IMR-90 (cell line): ENCODE results near the gene TBX1. TPM values are rescaled to one million over a fixed set of nuclear protein-coding genes. Genes with fewer than 3 reads are reported as not detected.
"Not testable (repeated sequence)": the region's sequence is repeated elsewhere in the genome, so short reads cannot be mapped to it uniquely, and the experiment has no call there.

ENCODE experiments used
- ATAC-seq: fragments of 200-7000 bp; cut with Tn5 transposase; 2 replicates; pipeline ENCODE4 v1.9.1; 2020; ENCODE audit warnings: low read depth, mild to moderate bottlenecking, moderate library complexity
- BruUV-seq: library from RNA; stranded (reverse); fragments of 400-500 nt; replicated peaks from 2 replicates; lab custom pipeline; 2021; lab: Mats Ljungman, UMichigan
- CTCF ChIA-PET: fragments of 300-600 bp; formaldehyde crosslinking; extraction: SDS; loops from one replicate; lab custom pipeline; 2021; ENCODE audit warnings: antibody characterized with exemption; lab: Yijun Ruan, JAX
- POLR2A ChIA-PET: fragments of 300-600 bp; sonication (Branson Sonifier 250); formaldehyde crosslinking; loops from one replicate; lab custom pipeline; 2022; ENCODE audit warnings: antibody characterized with exemption; ENCODE audit not compliant: unreplicated experiment; lab: Charles Lee
- DNase-seq: peaks from one replicate; pipeline ENCODE4 v3.0.0; 2013
- H2AFZ ChIP-seq: replicated peaks from 2 replicates; pipeline ENCODE3; 2013; ENCODE audit warnings: low read length, mild to moderate bottlenecking; ENCODE audit not compliant: poor library complexity
- H2AK5ac ChIP-seq: 2 replicates; pipeline ENCODE4 v1.6.1; 2013; ENCODE audit warnings: low read depth, low read length, inconsistent platforms
- H2AK9ac ChIP-seq: replicated peaks from 2 replicates; pipeline ENCODE3; 2013; ENCODE audit warnings: mild to moderate bottlenecking, low read depth, low read length, moderate library complexity; ENCODE audit not compliant: poor library complexity
- H2BK120ac ChIP-seq: 2 replicates; pipeline ENCODE4 v1.6.1; 2013; ENCODE audit warnings: low read depth, low read length, inconsistent platforms
- H2BK15ac ChIP-seq: 3 replicates; pipeline ENCODE4 v1.6.1; 2013; ENCODE audit warnings: low read depth, low read length, inconsistent platforms
- H2BK20ac ChIP-seq: 2 replicates; pipeline ENCODE4 v1.6.1; 2013; ENCODE audit warnings: low read depth, mild to moderate bottlenecking, inconsistent platforms, low read length, moderate library complexity
- H2BK5ac ChIP-seq: 2 replicates; pipeline ENCODE4 v1.6.1; 2013; ENCODE audit warnings: mild to moderate bottlenecking, low read depth, low read length, inconsistent platforms; ENCODE audit not compliant: poor library complexity, severe bottlenecking
- H3K14ac ChIP-seq: replicated peaks from 2 replicates; pipeline ENCODE4 v1.6.1; 2013; ENCODE audit warnings: low read depth, low read length, inconsistent platforms
- H3K18ac ChIP-seq: 2 replicates; pipeline ENCODE4 v1.6.1; 2013; ENCODE audit warnings: low read depth, low read length, control low read depth
- H3K23ac ChIP-seq: 2 replicates; pipeline ENCODE4 v1.6.1; 2013; ENCODE audit warnings: low read depth, low read length, inconsistent platforms
- H3K27ac ChIP-seq: 2 replicates; pipeline ENCODE4 v1.5.1; 2013; ENCODE audit warnings: mild to moderate bottlenecking, control low read depth, low read length; ENCODE audit not compliant: insufficient read depth
- H3K27me3 ChIP-seq: 2 replicates; pipeline ENCODE4 v1.6.1; 2013; ENCODE audit warnings: low read length; ENCODE audit not compliant: control insufficient read depth, insufficient read depth
- H3K36me3 ChIP-seq: 2 replicates; pipeline ENCODE4 v1.6.1; 2013; ENCODE audit warnings: low read length, mixed read lengths; ENCODE audit not compliant: control insufficient read depth, insufficient read depth
- H3K4ac ChIP-seq: 2 replicates; pipeline ENCODE4 v1.6.1; 2013; ENCODE audit warnings: low read depth, low read length, inconsistent platforms
- H3K4me1 ChIP-seq: 2 replicates; pipeline ENCODE4 v1.6.1; 2013; ENCODE audit warnings: low read length, mixed read lengths; ENCODE audit not compliant: control insufficient read depth, insufficient read depth
- H3K4me2 ChIP-seq: 2 replicates; pipeline ENCODE4 v1.6.1; 2013; ENCODE audit warnings: low read depth, mild to moderate bottlenecking, control low read depth, low read length, moderate library complexity
- H3K4me3 ChIP-seq: 2 replicates; pipeline ENCODE4 v1.5.1; 2013; ENCODE audit warnings: low read depth, mild to moderate bottlenecking, control low read depth, low read length, moderate library complexity; ENCODE audit not compliant: insufficient read depth
- H3K56ac ChIP-seq: 2 replicates; pipeline ENCODE4 v1.6.1; 2013; ENCODE audit warnings: low read length, inconsistent platforms; ENCODE audit not compliant: insufficient read depth; ENCODE audit errors: extremely low read depth
- H3K79me1 ChIP-seq, 2 experiments: 2 replicates each; pipeline ENCODE4 v1.6.1; 2013; ENCODE audit warnings: low read length in 2 of 2, inconsistent platforms in 1 of 2, low read depth in 1 of 2
- H3K9ac ChIP-seq: 2 replicates; pipeline ENCODE4 v1.6.1; 2013; ENCODE audit warnings: low read depth, low read length, control low read depth
- H3K9me1 ChIP-seq: 2 replicates; pipeline ENCODE4 v1.6.1; 2013; ENCODE audit warnings: low read length, inconsistent platforms; ENCODE audit not compliant: insufficient read depth
- H3K9me3 ChIP-seq: 2 replicates; pipeline ENCODE4 v1.6.1; 2013; ENCODE audit warnings: low read length; ENCODE audit not compliant: control insufficient read depth, insufficient read depth
- H4K20me1 ChIP-seq: 2 replicates; pipeline ENCODE4 v1.6.1; 2013; ENCODE audit warnings: low read length, inconsistent platforms; ENCODE audit not compliant: insufficient read depth
- H4K5ac ChIP-seq: 2 replicates; pipeline ENCODE4 v1.6.1; 2013; ENCODE audit warnings: mild to moderate bottlenecking, low read depth, low read length, control low read depth
- H4K8ac ChIP-seq, 2 experiments: 2 replicates each; pipeline ENCODE4 v1.6.1; 2013; ENCODE audit warnings: low read depth in 2 of 2, low read length in 2 of 2, control low read depth in 1 of 2, inconsistent platforms in 1 of 2
- H4K91ac ChIP-seq: 2 replicates; pipeline ENCODE4 v1.6.1; 2013; ENCODE audit warnings: low read depth, low read length, inconsistent platforms; ENCODE audit not compliant: insufficient read depth
- WGBS, 2 experiments: methylation state at CpG; one replicate each; pipeline versions ENCODE4 v1.1.5 to v1.1.7; 2013; ENCODE audit warnings: missing lambda C conversion rate in 2 of 2; ENCODE audit not compliant: insufficient read length in 1 of 2; ENCODE audit errors: extremely low coverage in 2 of 2; 5-methylcytosine and 5-hydroxymethylcytosine counted together
- dilution Hi-C: fragments of 300-500 bp; cut with HindIII; formaldehyde crosslinking; loops from one replicate; pipeline ENCODE4 v1.14.3; 2018; ENCODE audit warnings: low sequenced_read_pairs; ENCODE audit not compliant: unreplicated experiment
- in situ Hi-C: fragments of 300-500 bp; cut with MboI; formaldehyde crosslinking; loops from 3 replicates; pipeline ENCODE4 v1.14.3; 2019; ENCODE audit warnings: low sequenced_read_pairs, inconsistent platforms, mixed read lengths
- intact Hi-C: fragments of 100-400 bp; cut with micrococcal nuclease; formaldehyde crosslinking; loops from 2 replicates; pipeline ENCODE4 v1.10.0; 2022
- polyA plus RNA-seq, 3 experiments: library from polyadenylated mRNA; depleted of rRNA; stranded (reverse); fragments of >200 nt; gene quantifications; 2 replicates each; pipeline ENCODE4 v1.2.3, GENCODE V29; 2012; ENCODE audit warnings: low replicate concordance in 1 of 3
- total RNA-seq: library from RNA; depleted of rRNA; stranded (reverse); fragments of >200 nt; gene quantifications from 2 replicates; pipeline ENCODE4 v1.2.3, GENCODE V29; 2012

The TBX1 gene
- total and polyA plus RNA-seq, 2 of the 4 experiments (the other 2 are of a cell fraction) = 0.03 TPM; not detected in 1

GRCh38 chr22:19726064-19726788, 34.4 kb upstream of the TBX1 start:
- H2BK15ac ChIP-seq, H2BK120ac ChIP-seq, H3K4me3 ChIP-seq, H3K18ac ChIP-seq, H2AFZ ChIP-seq, H3K4me2 ChIP-seq, H3K14ac ChIP-seq, H3K9ac ChIP-seq, H3K79me1 ChIP-seq, H4K91ac ChIP-seq, H2AK5ac ChIP-seq, CTCF ChIA-PET, H2BK20ac ChIP-seq, intact Hi-C loops, H4K20me1 ChIP-seq, H2AK9ac ChIP-seq, H3K9me1 ChIP-seq, H3K9me3 ChIP-seq, H3K36me3 ChIP-seq, H3K4me1 ChIP-seq, H3K23ac ChIP-seq, DNase-seq, in situ Hi-C loops, H2BK5ac ChIP-seq, BruUV-seq, ATAC-seq, dilution Hi-C loops, H3K4ac ChIP-seq, H4K8ac ChIP-seq, H3K56ac ChIP-seq, H4K5ac ChIP-seq, POLR2A ChIA-PET, H3K27ac ChIP-seq: not testable (repeated sequence)
- H3K27me3 ChIP-seq = peaks cover 22% of the 10 kb centered on the region; the same call in 1 of the 2 replicates
- WGBS, 2 experiments = 83% methylated on average over 51 of the region's 96 CpGs; no CpG with 5 or more reads in 1 of the 2 experiments
